ENCODE data around the gene MCOLN3. TPM values are rescaled to one million over a fixed set of nuclear protein-coding genes. Genes with fewer than 3 reads are reported as not detected.

MCOLN3 gene, protein sequence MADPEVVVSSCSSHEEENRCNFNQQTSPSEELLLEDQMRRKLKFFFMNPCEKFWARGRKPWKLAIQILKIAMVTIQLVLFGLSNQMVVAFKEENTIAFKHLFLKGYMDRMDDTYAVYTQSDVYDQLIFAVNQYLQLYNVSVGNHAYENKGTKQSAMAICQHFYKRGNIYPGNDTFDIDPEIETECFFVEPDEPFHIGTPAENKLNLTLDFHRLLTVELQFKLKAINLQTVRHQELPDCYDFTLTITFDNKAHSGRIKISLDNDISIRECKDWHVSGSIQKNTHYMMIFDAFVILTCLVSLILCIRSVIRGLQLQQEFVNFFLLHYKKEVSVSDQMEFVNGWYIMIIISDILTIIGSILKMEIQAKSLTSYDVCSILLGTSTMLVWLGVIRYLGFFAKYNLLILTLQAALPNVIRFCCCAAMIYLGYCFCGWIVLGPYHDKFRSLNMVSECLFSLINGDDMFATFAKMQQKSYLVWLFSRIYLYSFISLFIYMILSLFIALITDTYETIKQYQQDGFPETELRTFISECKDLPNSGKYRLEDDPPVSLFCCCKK
- total RNA-seq, result not detected in 2 replicates

- no peak for DNase-seq (ENCODE audit: low read depth in 2 of 2)
Measured at GRCh38 chr1:85048296-85049064, at the start of gene MCOLN3. MCOLN3 (minus strand) TSS chr1:85048500; CDS start chr1:85045360, 3,140 bp downstream.

GRCh38 chr1:85093644-85094043, 45.3 kb upstream of the MCOLN3 start:
- no peak for DNase-seq (ENCODE audit: low read depth in 2 of 2)

DNA sequence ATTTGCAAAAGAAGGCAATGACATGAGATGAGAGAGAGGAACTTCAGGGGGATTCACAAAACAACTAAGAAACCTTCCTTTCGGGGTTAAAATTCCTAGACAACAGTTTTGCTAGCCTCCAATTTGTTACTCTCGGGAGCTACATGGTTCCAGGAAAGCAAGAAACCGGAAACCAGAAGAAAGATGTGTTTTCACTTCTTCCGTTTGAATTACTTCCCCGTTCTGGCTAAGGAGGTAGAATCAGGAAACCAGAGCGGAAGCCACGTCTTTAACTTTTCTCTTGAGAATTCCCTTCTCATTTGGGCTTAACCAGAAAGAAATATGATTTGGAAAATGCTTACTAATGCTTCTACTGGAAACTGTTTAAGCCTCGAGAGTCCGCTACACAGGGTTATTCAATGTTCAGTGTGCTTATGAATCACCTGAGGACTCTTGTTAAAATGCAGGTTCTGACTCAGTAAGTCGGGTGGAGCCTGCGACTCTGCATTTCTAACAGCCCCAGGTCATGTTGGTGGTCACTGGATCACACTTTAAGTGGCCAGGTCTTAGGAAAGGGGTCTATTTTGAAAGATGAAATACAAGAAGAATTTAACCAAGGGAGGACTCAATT, 43.5 kb upstream of the MCOLN3 start:
- DNase-seq (ENCODE audit: low read depth in 2 of 2), result no peak

- no peak for DNase-seq (ENCODE audit: low read depth in 2 of 2)
Measured at GRCh38 chr1:85090225-85090624, 41.9 kb upstream of the MCOLN3 start.

- no peak for DNase-seq (ENCODE audit: low read depth in 2 of 2)
Measured at GRCh38 chr1:85089203-85089602, 40.9 kb upstream of the MCOLN3 start.

DNA sequence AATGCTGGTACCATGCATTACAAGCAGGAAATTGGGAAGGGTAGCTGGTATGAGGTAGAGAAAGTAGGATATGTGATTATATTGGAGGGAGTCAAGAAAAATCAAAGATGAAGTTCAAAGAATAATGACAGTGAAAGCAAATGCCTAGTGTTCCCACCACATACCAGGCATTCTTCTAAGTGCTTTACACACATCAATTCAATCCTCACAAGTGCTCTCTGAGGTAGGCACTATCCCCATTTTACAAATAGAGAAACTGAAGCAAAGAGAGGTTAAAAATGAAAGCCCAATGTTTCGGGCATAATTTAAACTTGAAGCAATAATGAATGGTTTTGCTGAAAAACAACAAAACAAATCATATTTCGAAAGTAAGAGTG, 40.1 kb upstream of the MCOLN3 start:
- no peak for DNase-seq (ENCODE audit: low read depth in 2 of 2)

GRCh38 chr1:85087659-85088407, 39.5 kb upstream of the MCOLN3 start:
- DNase-seq (ENCODE audit: low read depth in 2 of 2), result no peak

- no peak for DNase-seq (ENCODE audit: low read depth in 2 of 2)
Measured at GRCh38 chr1:85085417-85085816, 37.1 kb upstream of the MCOLN3 start.

GRCh38 chr1:85078903-85079302, 30.6 kb upstream of the MCOLN3 start:
- DNase-seq (ENCODE audit: low read depth in 2 of 2), result no peak

- DNase-seq (ENCODE audit: low read depth in 2 of 2), result no peak
Measured at GRCh38 chr1:85074365-85074964, 26.2 kb upstream of the MCOLN3 start.

- DNase-seq (ENCODE audit: low read depth in 2 of 2), result no peak
Measured at GRCh38 chr1:85070972-85071492, 22.7 kb upstream of the MCOLN3 start.

- DNase-seq (ENCODE audit: low read depth in 2 of 2), result no peak
Measured at GRCh38 chr1:85068846-85069245, 20.5 kb upstream of the MCOLN3 start.

- no peak for DNase-seq (ENCODE audit: low read depth in 2 of 2)
Measured at GRCh38 chr1:85065550-85065949, 17.2 kb upstream of the MCOLN3 start.

DNA sequence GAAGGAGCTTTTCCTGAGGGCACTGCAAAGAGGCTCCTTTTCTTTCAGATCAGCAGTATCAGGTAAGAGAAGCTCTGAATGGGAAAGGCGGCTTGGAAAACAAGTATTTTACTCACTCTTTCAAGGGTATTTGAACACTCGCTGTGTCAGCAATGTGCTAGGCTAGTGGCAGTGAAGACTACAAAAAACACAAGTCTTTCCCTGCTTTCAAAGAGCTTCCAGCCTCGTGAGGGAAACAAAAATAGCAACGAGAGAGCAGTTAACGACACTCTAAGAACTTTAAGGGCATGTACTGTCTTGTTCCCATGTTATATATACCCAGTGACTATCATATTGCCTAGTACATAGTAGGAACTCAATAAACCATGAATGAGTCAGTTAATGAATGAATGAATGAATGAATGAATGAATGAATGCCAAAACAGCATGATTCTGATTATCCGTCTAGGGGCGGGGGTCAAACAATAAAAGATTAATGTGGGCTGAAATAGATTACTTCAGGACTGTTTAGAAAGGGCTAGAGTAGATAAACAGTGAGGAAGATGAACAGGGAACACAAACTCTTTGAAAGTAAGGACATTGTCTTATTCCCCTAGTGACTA, 14.2 kb upstream of the MCOLN3 start:
- no peak for DNase-seq (ENCODE audit: low read depth in 2 of 2)

- DNase-seq (ENCODE audit: low read depth in 2 of 2), result peak; percentile 92 to 96
Measured at GRCh38 chr1:85061711-85062424, 13.6 kb upstream of the MCOLN3 start.

DNA sequence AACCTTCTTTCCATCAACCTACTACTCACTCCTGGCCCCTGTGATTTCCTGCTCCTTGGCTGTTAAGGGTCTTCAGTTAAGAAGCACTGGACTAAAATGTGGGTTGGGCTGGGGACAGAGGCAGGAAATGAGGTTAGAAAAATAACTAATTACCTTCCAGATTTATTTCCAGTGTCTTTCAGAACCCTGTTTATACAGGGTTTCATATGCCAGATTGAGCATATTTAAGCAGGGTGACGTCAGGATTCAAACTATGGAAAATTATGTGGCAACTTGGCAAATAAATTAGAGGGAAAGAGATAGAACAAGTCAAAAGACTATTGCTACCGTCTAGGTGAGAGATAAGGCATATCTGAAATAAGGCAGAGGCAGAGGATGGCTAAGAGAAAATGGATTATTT, 11.7 kb upstream of the MCOLN3 start:
- DNase-seq (ENCODE audit: low read depth in 2 of 2), result no peak

GRCh38 chr1:85059563-85059962, 11.3 kb upstream of the MCOLN3 start:
- no peak for DNase-seq (ENCODE audit: low read depth in 2 of 2)

GRCh38 chr1:85058786-85059185, 10.5 kb upstream of the MCOLN3 start:
- DNase-seq (ENCODE audit: low read depth in 2 of 2), result no peak

GRCh38 chr1:85058311-85058710, 10.0 kb upstream of the MCOLN3 start:
- no peak for DNase-seq (ENCODE audit: low read depth in 2 of 2)

- DNase-seq (ENCODE audit: low read depth in 2 of 2), result no peak
Measured at GRCh38 chr1:85054664-85055063, 6.4 kb upstream of the MCOLN3 start.

Data from dermis microvascular lymphatic vessel endothelial cell (primary cell).